Mesodermal cell (in vitro differentiated cells): ENCODE results near the gene AHCYL2.
"Not testable (repeated sequence)": the region's sequence is repeated elsewhere in the genome, so short reads cannot be mapped to it uniquely, and the experiment has no call there.

Experiments
- H3K27ac ChIP-seq: 2 replicates; pipeline ENCODE4 v1.7.0; 2013; ENCODE audit warnings: mild to moderate bottlenecking, low read depth, low read length, moderate library complexity; ENCODE audit not compliant: severe bottlenecking
- H3K36me3 ChIP-seq: 2 replicates; pipeline ENCODE4 v1.7.1; 2013; ENCODE audit warnings: mild to moderate bottlenecking, low read length, moderate library complexity; ENCODE audit not compliant: control insufficient read depth, insufficient read depth
- H3K4me1 ChIP-seq: one replicate; pipeline ENCODE4 v1.7.1; 2013; ENCODE audit warnings: mild to moderate bottlenecking, low read length; ENCODE audit not compliant: insufficient read depth, control insufficient read depth, poor library complexity, severe bottlenecking
- H3K4me3 ChIP-seq: 2 replicates; pipeline ENCODE4 v1.7.0; 2013; ENCODE audit warnings: low read length, control low read depth, mild to moderate bottlenecking; ENCODE audit not compliant: insufficient read depth, poor library complexity, severe bottlenecking; ENCODE audit errors: extremely low read depth
- H3K9me3 ChIP-seq: 2 replicates; pipeline ENCODE4 v1.7.1; 2013; ENCODE audit warnings: mild to moderate bottlenecking, low read length, moderate library complexity; ENCODE audit not compliant: control insufficient read depth
- WGBS, 2 experiments: methylation state at CpG; one replicate each; pipeline ENCODE4 v1.1.5; 2013; ENCODE audit warnings: missing lambda C conversion rate in 2 of 2; ENCODE audit not compliant: insufficient coverage in 2 of 2; 5-methylcytosine and 5-hydroxymethylcytosine counted together

The AHCYL2 gene

GRCh38 chr7:129295015-129295423, 70.2 kb downstream of the AHCYL2 start:
- Histone ChIP-seq H3K4me3 (no peak overlapping the region), H3K27ac (no peak overlapping the region), H3K36me3 (no peaks in the 10 kb centered on the region), H3K4me1 (no peaks in the 10 kb centered on the region), H3K9me3 (no peaks in the 10 kb centered on the region)
- 83 to 89% methylated on average over 1 to 2 of the region's 2 CpGs for WGBS, 2 experiments

- Histone ChIP-seq H3K36me3 (no peaks in the 10 kb centered on the region), H3K4me3 (no peak overlapping the region), H3K27ac (no peak overlapping the region), H3K9me3 (no peaks in the 10 kb centered on the region), H3K4me1 (no peaks in the 10 kb centered on the region)
- 20 to 100% methylated on average over 1 of the region's 3 CpGs for WGBS, 2 experiments
These were observed 73.6 kb downstream of the AHCYL2 start for GRCh38 chr7:129298268-129298893.

DNA sequence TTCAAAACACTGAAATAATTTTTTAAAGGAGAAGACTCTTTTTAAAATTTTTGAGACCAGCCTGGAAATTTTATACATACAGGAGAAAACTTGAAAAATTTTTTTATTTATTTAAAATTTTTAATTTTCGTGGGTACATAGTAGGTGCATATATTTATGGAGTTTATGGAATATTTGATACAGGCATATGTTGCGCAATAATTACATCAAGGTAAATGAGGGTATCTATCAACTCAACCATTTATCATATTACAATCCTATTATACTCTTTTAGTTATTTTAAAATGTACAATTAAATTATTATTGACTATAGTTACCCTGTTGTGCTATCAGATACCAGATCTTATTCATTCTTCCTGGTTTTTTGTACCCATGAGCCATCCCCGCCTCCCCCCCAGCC, 75.1 kb downstream of the AHCYL2 start:
- no peak overlapping the region for H3K4me3 ChIP-seq
- no peaks in the 10 kb centered on the region for H3K36me3 ChIP-seq
- H3K4me1 ChIP-seq, result no peaks in the 10 kb centered on the region
- WGBS, 2 experiments, result 83 to 100% methylated on average over 1 of the region's 3 CpGs
- no peak overlapping the region for H3K27ac ChIP-seq
- H3K9me3 ChIP-seq, result no peaks in the 10 kb centered on the region

- not testable (repeated sequence) for H3K27ac ChIP-seq, H3K4me3 ChIP-seq, H3K4me1 ChIP-seq, H3K36me3 ChIP-seq, H3K9me3 ChIP-seq
- 60 to 100% methylated on average over 1 of the region's 1 CpG for WGBS, 2 experiments
These were observed 75.5 kb downstream of the AHCYL2 start for GRCh38 chr7:129300299-129300698.

DNA sequence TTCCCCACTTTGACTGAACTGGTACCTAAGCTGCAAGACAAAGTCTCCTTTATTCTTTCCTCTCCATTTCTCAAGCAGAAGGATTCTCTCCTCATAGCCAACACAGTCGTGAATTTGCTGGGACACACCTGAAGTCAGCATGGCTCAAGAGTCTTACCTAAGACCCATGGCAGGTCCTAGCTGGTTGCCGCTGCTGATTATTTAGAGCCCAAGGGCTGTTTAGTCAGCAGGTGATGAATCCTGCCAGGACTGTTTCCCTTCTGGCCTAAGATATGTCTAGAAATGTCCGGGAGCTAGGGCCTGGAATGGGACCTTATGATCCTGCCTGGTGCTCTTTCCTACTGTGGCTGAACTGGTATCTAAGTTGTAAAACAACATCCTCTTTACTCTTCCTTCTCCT, 82.8 kb downstream of the AHCYL2 start:
- no peak overlapping the region for H3K4me3 ChIP-seq
- H3K4me1 ChIP-seq, result no peaks in the 10 kb centered on the region
- no peak overlapping the region for H3K27ac ChIP-seq
- 100% methylated on average over 2 to 3 of the region's 3 CpGs for WGBS, 2 experiments
- H3K9me3 ChIP-seq, result no peaks in the 10 kb centered on the region
- H3K36me3 ChIP-seq, result no peaks in the 10 kb centered on the region

DNA sequence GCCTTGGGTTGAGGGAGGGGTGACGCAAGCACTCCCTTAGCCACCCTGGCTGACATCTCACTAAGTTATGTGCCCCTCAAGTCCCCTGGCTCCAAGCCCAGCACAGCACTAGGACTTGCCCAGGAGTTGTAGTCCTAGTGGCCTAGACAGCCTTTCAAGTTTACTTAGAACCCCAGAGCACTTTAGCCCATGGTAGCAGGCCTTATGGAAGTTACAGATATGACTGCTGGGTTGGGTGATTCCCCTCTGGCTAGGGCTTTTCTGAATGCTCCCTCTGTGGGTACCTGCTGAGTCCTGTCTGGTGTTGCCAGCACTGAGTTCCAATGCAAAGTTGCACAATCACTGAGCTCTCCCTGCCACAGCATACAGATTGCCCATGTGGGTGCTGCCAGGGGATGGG, 83.2 kb downstream of the AHCYL2 start:
- WGBS, 2 experiments, result 80% methylated on average over 1 of the region's 1 CpG; no CpG with 5 or more reads in 1 of the 2 experiments

DNA sequence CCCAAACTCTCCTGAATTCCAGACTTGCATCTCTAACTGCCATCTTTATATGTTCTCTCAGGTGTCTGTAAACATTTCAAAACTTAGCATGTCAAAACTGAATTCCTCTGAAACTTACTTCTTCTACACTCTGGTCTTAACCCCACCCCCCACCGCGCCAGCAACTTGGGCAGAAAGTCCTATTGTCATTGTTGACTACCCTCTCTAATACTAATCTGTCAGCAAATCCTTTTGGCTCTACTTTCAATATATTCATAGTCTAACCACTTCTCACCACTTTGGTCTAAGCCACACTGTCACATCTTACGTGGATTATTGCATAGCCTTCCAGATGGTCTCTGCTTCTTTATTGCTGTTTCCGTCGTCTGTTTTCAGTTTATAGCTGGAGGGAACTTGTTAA, 86.6 kb downstream of the AHCYL2 start:
- Histone ChIP-seq H3K36me3 (no peaks in the 10 kb centered on the region), H3K4me1 (no peaks in the 10 kb centered on the region), H3K9me3 (no peaks in the 10 kb centered on the region), H3K27ac (no peak overlapping the region), H3K4me3 (no peak overlapping the region)
- WGBS, 2 experiments, result 91 to 95% methylated on average over 5 of the region's 5 CpGs

More for the DNA sequence above, 83.2 kb downstream of the AHCYL2 start:
- Histone ChIP-seq H3K9me3 (no peaks in the 10 kb centered on the region), H3K36me3 (no peaks in the 10 kb centered on the region), H3K27ac (no peak overlapping the region), H3K4me1 (no peaks in the 10 kb centered on the region), H3K4me3 (no peak overlapping the region)

DNA sequence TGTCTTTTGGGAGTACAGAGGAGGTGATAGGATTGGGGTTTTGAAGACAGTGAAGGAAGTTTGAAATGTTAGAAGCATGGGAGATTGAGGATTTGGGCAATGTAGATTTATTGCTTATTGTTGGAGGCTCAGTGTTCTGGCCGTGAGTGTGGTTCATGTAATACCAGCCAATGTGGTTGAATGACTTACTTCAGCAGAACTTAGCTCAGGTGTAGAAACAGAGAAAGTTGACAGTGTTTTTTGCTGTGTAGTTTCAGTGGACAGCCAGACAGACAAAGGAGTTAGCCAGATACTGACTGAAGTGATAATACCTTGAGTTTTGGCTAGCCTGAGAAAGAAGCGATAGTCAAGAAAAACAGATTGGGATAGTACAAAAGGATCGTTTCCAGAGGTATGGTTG, 88.5 kb downstream of the AHCYL2 start:
- no peaks in the 10 kb centered on the region for H3K9me3 ChIP-seq
- H3K36me3 ChIP-seq, result no peaks in the 10 kb centered on the region
- 83 to 91% methylated on average over 1 to 3 of the region's 3 CpGs for WGBS, 2 experiments
- no peak overlapping the region for H3K27ac ChIP-seq
- no peak overlapping the region for H3K4me3 ChIP-seq
- H3K4me1 ChIP-seq, result no peaks in the 10 kb centered on the region

GRCh38 chr7:129315960-129316359, 91.1 kb downstream of the AHCYL2 start:
- Histone ChIP-seq H3K27ac (no peak overlapping the region), H3K36me3 (no peaks in the 10 kb centered on the region), H3K9me3 (no peaks in the 10 kb centered on the region), H3K4me1 (no peaks in the 10 kb centered on the region), H3K4me3 (no peak overlapping the region)
- 80 to 88% methylated on average over 2 of the region's 2 CpGs for WGBS, 2 experiments

GRCh38 chr7:129317450-129317849, 92.6 kb downstream of the AHCYL2 start:
- Histone ChIP-seq H3K27ac (no peak overlapping the region), H3K4me1 (no peaks in the 10 kb centered on the region), H3K36me3 (no peaks in the 10 kb centered on the region), H3K4me3 (no peak overlapping the region), H3K9me3 (no peaks in the 10 kb centered on the region)
- WGBS, 2 experiments, result 75 to 88% methylated on average over 1 to 2 of the region's 2 CpGs

DNA sequence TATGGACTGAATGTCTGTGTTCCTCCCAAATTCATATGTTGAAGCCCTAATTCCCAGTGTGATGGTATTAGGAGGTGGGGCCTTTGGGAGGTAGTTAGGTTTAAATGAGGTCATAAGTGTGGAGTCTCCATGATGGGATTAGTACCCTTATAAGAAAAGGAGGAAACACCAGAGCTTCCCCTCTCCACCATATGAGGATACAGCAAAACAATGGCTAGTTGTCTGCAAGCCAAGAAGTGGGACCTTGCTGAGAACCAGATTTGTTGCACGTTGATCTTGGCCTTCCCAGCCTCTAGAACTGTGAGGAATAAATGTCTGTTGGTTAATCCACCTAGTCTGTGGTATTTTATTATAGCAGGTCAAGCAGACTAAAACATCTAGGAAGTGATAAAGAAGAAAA, 102.2 kb downstream of the AHCYL2 start:
- H3K4me3 ChIP-seq, result no peak overlapping the region
- 90 to 100% methylated on average over 1 of the region's 1 CpG for WGBS, 2 experiments

More for the DNA sequence above, 102.2 kb downstream of the AHCYL2 start:
- Histone ChIP-seq H3K9me3 (no peaks in the 10 kb centered on the region), H3K36me3 (no peaks in the 10 kb centered on the region), H3K27ac (no peak overlapping the region), H3K4me1 (no peaks in the 10 kb centered on the region)
